GM12878 (cell line): ENCODE results near the gene FCHSD2. TPM values are rescaled to one million over a fixed set of nuclear protein-coding genes. Genes with fewer than 3 reads are reported as not detected.

Experiments
- CREM ChIP-seq: IDR thresholded peaks from 2 replicates; pipeline ENCODE4 v1.6.1; 2014; ENCODE audit warnings: antibody characterized with exemption, low read depth
- EED ChIP-seq: sonication (generic); IDR thresholded peaks from 2 replicates; pipeline ENCODE4 v1.6.1; 2016; ENCODE audit warnings: antibody characterized with exemption, low read depth
- EP300 ChIP-seq, 2 experiments: fragments of 150-350 bp in 1 of 2; IDR thresholded peaks; 2 replicates each; pipeline ENCODE4 v1.6.1; 2011 to 2012; ENCODE audit warnings: low read depth in 2 of 2, low read length in 2 of 2, borderline replicate concordance in 1 of 2, improper control_type of control experiment in 1 of 2, inconsistent platforms in 1 of 2; ENCODE audit not compliant: control insufficient read depth in 1 of 2
- HDGF ChIP-seq: fragments of 450-650 bp; IDR thresholded peaks from 2 replicates; pipeline ENCODE4 v1.6.1; 2016; ENCODE audit warnings: antibody characterized with exemption
- IRF4 ChIP-seq: IDR thresholded peaks from 2 replicates; pipeline ENCODE4 v1.6.1; 2011; ENCODE audit warnings: low read depth, low read length
- JUNB ChIP-seq: IDR thresholded peaks from 2 replicates; pipeline ENCODE4 v1.6.1; 2016; ENCODE audit warnings: antibody characterized with exemption, mild to moderate bottlenecking
- polyA plus RNA-seq, 11 experiments: library from polyadenylated mRNA; depleted of rRNA in 4 of 11; unstranded in 6 of 11; stranded (reverse) in 5 of 11; fragments of >200 nt; fragmentation: Nextera tagmentation in 4 of 11; fragmentation: Illumina TruSeq in 1 of 11; extraction: Ambion mirVana in 4 of 11; extraction: Trizol in 1 of 11; gene quantifications; 1 replicate in 1 of 11; 2 replicates in 10 of 11; pipeline versions ENCODE4 v1.2.1 to v1.2.3, GENCODE V29; 2011 to 2016; ENCODE audit warnings: inconsistent platforms in 2 of 11, missing spikeins in 2 of 11, low read depth in 1 of 11
- total RNA-seq, 4 experiments: library from RNA; depleted of rRNA in 3 of 4; stranded (reverse); fragments of >200 nt in 3 of 4; fragmentation: Illumina TruSeq in 1 of 4; extraction: Trizol in 1 of 4; gene quantifications; 2 replicates each; pipeline versions ENCODE4 v1.2.1 to v1.2.3, GENCODE V29; 2013 to 2021
- TF ChIP-seq, protein P1 (sequence below): fragments of 450-650 bp; IDR thresholded peaks from 2 replicates; pipeline ENCODE4 v1.6.1; 2017; ENCODE audit warnings: mild to moderate bottlenecking, moderate library complexity
- TF ChIP-seq, protein P2 (sequence below): fragments of 450-650 bp; conservative IDR thresholded peaks from 2 replicates; pipeline ENCODE4 v1.6.1; 2017; ENCODE audit warnings: mild to moderate bottlenecking, moderate library complexity
- TF ChIP-seq, protein P3 (sequence below): IDR thresholded peaks from 2 replicates; pipeline ENCODE4 v1.6.1; 2012; ENCODE audit warnings: mild to moderate bottlenecking, low read depth, low read length

FCHSD2 gene
- total and polyA plus RNA-seq, 10 of the 15 experiments (the other 5 are each of a cell fraction or from before 2014, with no cell fraction given): 13.2 to 89.8 (median 47.8) TPM

DNA sequence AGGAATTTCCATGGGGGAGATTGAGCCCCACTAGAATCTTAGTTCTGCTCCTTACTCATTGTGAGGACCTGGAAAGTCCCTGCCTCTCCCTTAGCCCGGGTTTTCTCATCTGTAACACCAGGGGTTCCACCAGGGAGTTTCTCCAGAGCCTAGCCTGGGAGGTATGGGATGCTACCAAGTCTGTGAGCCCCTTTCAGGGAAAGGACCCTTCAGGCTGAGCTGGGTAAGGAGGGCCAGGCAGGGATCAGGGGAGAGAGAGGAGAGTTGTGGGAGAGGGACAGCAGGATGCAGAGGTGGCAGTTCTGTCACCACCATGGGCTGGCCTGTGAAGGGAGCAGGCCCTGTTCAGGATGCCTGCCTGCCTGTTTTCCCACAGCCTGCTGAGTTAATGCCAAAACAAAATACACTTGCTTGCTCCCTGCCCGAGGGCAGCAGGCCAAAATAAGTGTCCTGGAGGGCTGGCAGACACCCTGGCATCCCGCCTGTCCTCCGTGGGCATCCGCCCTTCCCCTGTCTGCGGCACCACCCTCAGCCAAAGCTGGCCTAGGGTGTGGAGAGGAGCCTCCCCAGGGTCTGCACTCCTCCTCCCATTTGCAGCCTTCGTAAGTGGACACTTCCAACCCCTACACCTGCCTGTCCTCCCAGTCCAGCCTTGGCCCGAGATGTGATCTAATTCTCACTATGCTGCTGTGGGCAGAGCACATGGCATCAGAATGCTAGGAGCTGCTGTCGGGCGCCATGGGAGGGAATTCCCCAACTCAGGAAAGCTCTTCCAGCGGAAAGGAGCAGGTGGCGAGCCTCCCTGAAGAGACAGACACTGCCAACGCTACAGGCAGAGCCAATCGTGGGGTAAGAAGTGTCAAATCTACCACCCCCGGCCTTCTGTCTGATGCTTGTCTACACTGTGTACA is 5.9 kb upstream of the FCHSD2 start (continued):
- TF ChIP-seq EP300 (IDR thresholded peaks at IDR 0.05; ENCODE audit: borderline replicate concordance in 1 of 2, control insufficient read depth in 1 of 2, low read depth in 2 of 2, low read length in 2 of 2): peak; percentile 32 to 60; a peak in 1 of 4 replicates
- peak; percentile 97 for TF ChIP-seq EED
- peak; percentile 68; the same call in 1 of the 2 replicates for TF ChIP-seq HDGF
- TF ChIP-seq, protein P1, sequence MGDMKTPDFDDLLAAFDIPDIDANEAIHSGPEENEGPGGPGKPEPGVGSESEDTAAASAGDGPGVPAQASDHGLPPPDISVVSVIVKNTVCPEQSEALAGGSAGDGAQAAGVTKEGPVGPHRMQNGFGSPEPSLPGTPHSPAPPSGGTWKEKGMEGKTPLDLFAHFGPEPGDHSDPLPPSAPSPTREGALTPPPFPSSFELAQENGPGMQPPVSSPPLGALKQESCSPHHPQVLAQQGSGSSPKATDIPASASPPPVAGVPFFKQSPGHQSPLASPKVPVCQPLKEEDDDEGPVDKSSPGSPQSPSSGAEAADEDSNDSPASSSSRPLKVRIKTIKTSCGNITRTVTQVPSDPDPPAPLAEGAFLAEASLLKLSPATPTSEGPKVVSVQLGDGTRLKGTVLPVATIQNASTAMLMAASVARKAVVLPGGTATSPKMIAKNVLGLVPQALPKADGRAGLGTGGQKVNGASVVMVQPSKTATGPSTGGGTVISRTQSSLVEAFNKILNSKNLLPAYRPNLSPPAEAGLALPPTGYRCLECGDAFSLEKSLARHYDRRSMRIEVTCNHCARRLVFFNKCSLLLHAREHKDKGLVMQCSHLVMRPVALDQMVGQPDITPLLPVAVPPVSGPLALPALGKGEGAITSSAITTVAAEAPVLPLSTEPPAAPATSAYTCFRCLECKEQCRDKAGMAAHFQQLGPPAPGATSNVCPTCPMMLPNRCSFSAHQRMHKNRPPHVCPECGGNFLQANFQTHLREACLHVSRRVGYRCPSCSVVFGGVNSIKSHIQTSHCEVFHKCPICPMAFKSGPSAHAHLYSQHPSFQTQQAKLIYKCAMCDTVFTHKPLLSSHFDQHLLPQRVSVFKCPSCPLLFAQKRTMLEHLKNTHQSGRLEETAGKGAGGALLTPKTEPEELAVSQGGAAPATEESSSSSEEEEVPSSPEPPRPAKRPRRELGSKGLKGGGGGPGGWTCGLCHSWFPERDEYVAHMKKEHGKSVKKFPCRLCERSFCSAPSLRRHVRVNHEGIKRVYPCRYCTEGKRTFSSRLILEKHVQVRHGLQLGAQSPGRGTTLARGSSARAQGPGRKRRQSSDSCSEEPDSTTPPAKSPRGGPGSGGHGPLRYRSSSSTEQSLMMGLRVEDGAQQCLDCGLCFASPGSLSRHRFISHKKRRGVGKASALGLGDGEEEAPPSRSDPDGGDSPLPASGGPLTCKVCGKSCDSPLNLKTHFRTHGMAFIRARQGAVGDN: peak; percentile 16; the same call in 1 of the 2 replicates
- TF ChIP-seq, protein P2, sequence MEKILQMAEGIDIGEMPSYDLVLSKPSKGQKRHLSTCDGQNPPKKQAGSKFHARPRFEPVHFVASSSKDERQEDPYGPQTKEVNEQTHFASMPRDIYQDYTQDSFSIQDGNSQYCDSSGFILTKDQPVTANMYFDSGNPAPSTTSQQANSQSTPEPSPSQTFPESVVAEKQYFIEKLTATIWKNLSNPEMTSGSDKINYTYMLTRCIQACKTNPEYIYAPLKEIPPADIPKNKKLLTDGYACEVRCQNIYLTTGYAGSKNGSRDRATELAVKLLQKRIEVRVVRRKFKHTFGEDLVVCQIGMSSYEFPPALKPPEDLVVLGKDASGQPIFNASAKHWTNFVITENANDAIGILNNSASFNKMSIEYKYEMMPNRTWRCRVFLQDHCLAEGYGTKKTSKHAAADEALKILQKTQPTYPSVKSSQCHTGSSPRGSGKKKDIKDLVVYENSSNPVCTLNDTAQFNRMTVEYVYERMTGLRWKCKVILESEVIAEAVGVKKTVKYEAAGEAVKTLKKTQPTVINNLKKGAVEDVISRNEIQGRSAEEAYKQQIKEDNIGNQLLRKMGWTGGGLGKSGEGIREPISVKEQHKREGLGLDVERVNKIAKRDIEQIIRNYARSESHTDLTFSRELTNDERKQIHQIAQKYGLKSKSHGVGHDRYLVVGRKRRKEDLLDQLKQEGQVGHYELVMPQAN: no peak
- TF ChIP-seq, protein P3, sequence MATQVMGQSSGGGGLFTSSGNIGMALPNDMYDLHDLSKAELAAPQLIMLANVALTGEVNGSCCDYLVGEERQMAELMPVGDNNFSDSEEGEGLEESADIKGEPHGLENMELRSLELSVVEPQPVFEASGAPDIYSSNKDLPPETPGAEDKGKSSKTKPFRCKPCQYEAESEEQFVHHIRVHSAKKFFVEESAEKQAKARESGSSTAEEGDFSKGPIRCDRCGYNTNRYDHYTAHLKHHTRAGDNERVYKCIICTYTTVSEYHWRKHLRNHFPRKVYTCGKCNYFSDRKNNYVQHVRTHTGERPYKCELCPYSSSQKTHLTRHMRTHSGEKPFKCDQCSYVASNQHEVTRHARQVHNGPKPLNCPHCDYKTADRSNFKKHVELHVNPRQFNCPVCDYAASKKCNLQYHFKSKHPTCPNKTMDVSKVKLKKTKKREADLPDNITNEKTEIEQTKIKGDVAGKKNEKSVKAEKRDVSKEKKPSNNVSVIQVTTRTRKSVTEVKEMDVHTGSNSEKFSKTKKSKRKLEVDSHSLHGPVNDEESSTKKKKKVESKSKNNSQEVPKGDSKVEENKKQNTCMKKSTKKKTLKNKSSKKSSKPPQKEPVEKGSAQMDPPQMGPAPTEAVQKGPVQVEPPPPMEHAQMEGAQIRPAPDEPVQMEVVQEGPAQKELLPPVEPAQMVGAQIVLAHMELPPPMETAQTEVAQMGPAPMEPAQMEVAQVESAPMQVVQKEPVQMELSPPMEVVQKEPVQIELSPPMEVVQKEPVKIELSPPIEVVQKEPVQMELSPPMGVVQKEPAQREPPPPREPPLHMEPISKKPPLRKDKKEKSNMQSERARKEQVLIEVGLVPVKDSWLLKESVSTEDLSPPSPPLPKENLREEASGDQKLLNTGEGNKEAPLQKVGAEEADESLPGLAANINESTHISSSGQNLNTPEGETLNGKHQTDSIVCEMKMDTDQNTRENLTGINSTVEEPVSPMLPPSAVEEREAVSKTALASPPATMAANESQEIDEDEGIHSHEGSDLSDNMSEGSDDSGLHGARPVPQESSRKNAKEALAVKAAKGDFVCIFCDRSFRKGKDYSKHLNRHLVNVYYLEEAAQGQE: no peak
- TF ChIP-seq CREM: 0 out of 2 replicates have a peak, but pooled peaks have one; percentile 39
- 0 out of 2 replicates have a peak, but pooled peaks have one; percentile 24 for TF ChIP-seq IRF4
- TF ChIP-seq JUNB: peak; percentile 32; the same call in 1 of the 2 replicates
